Right lobe of liver (tissue), 4 donors: ENCODE measurements around the gene RTKN2.

ENCODE experiments used
- POLR2A ChIP-seq: fragments of 450-650 bp; IDR thresholded peaks from one replicate; pipeline ENCODE4 v1.6.1; 2017; ENCODE audit warnings: antibody characterized with exemption, mild to moderate bottlenecking
- TF ChIP-seq, protein P1 (sequence below), 4 donors: fragments of 200-600 bp in 3 of 4; fragments of 450-650 bp in 1 of 4; IDR thresholded peaks; one replicate each; pipeline versions ENCODE4 v1.5.1 to v1.8.0; 2016 to 2022; ENCODE audit warnings: antibody characterized with exemption in 4 of 4, mild to moderate bottlenecking in 2 of 4
- donor health status: DM: no; HTN: no; CAD: no.
- donor health status: DM: no; HTN: no; CAD: no.
- donor health status: DM: no; HTN: yes; CAD: no.

DNA sequence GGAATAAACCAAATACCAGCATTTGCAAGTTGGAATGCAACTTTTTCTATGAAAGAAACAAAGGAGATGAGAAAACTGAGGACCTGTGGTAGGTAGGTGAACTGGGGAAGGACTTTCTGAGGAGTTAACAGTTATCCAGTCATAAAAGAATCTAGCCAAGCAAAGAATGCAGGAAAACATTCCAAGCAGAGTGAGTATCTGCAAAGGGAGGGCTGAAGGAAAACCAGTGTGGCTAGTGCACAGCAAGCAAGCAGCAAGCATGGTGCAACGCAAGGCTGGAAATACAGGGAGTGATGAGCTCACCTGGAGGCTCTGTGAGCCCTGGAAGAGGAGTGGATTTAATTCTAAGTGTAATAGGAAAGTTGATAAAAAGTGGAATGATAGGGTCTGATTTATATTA lies 44.0 kb downstream of the RTKN2 start:
- TF ChIP-seq, protein P1, sequence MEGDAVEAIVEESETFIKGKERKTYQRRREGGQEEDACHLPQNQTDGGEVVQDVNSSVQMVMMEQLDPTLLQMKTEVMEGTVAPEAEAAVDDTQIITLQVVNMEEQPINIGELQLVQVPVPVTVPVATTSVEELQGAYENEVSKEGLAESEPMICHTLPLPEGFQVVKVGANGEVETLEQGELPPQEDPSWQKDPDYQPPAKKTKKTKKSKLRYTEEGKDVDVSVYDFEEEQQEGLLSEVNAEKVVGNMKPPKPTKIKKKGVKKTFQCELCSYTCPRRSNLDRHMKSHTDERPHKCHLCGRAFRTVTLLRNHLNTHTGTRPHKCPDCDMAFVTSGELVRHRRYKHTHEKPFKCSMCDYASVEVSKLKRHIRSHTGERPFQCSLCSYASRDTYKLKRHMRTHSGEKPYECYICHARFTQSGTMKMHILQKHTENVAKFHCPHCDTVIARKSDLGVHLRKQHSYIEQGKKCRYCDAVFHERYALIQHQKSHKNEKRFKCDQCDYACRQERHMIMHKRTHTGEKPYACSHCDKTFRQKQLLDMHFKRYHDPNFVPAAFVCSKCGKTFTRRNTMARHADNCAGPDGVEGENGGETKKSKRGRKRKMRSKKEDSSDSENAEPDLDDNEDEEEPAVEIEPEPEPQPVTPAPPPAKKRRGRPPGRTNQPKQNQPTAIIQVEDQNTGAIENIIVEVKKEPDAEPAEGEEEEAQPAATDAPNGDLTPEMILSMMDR (IDR thresholded peaks at IDR 0.05) = no peak
- TF ChIP-seq POLR2A = no peak
